ENCODE results near the gene PDGFD. TPM values are rescaled to one million over a fixed set of nuclear protein-coding genes. Genes with fewer than 3 reads are reported as not detected.

PDGFD gene
- total RNA-seq, 4 donors from 2014 or later = 26.0 to 72.4 (median 29.6) TPM

GRCh38 chr11:103881584-103881983 lies 282.4 kb downstream of the PDGFD start:
- H3K27ac ChIP-seq = no peak overlapping the region
- no peaks in the 10 kb centered on the region for H3K36me3 ChIP-seq
- peaks cover 0 to 6% (median 0%) of the 10 kb centered on the region in 4 donors for H3K4me1 ChIP-seq
- 68 to 72% methylated on average over 1 of the region's 1 CpG for WGBS, 2 donors
- DNase-seq (ENCODE audit: low spot score in 2 of 2) = no peak
- TF ChIP-seq CTCF (IDR thresholded peaks at IDR 0.05) (no peak), EP300 (IDR thresholded peaks at IDR 0.05) (peak in 1 of 2 donors; percentile 19)
- H3K4me3 ChIP-seq = no peak overlapping the region
- H3K27me3 ChIP-seq = no peaks in the 10 kb centered on the region
- H3K9me3 ChIP-seq = no peaks in the 10 kb centered on the region

- Histone ChIP-seq H3K4me3 (no peak overlapping the region), H3K27ac (no peak overlapping the region), H3K4me1 (peaks cover 0 to 6% (median 0%) of the 10 kb centered on the region in 4 donors), H3K36me3 (no peaks in the 10 kb centered on the region), H3K9me3 (no peaks in the 10 kb centered on the region), H3K27me3 (no peaks in the 10 kb centered on the region)
- no peak for DNase-seq (ENCODE audit: low spot score in 2 of 2)
- 94% methylated on average over 4 of the region's 4 CpGs for WGBS, 2 donors
- TF ChIP-seq CTCF (IDR thresholded peaks at IDR 0.05) (no peak), EP300 (IDR thresholded peaks at IDR 0.05) (no peak), POLR2A (IDR thresholded peaks at IDR 0.05) (no peak)
These were observed 283.0 kb downstream of the PDGFD start for GRCh38 chr11:103880968-103881367.

GRCh38 chr11:103878646-103879045 lies 285.3 kb downstream of the PDGFD start:
- TF ChIP-seq EP300 (IDR thresholded peaks at IDR 0.05) (peak in 1 of 2 donors; percentile 68), CTCF (IDR thresholded peaks at IDR 0.05) (no peak), POLR2A (IDR thresholded peaks at IDR 0.05) (no peak)
- Histone ChIP-seq H3K27me3 (no peaks in the 10 kb centered on the region), H3K27ac (no peak overlapping the region), H3K9me3 (no peaks in the 10 kb centered on the region), H3K4me1 (peaks cover 0 to 6% (median 0%) of the 10 kb centered on the region in 4 donors), H3K4me3 (no peak overlapping the region), H3K36me3 (no peaks in the 10 kb centered on the region)
- DNase-seq (ENCODE audit: low spot score in 2 of 2) = peak in 1 of 2 donors; percentile 16

- DNase-seq (ENCODE audit: low spot score in 2 of 2) = no peak
- no peak for TF ChIP-seq POLR2A (IDR thresholded peaks at IDR 0.05)
- no peak for TF ChIP-seq CTCF (IDR thresholded peaks at IDR 0.05)
- no peak for TF ChIP-seq EP300 (IDR thresholded peaks at IDR 0.05)
- Histone ChIP-seq H3K27me3 (no peaks in the 10 kb centered on the region), H3K4me1 (peaks cover 0 to 6% (median 0%) of the 10 kb centered on the region in 4 donors), H3K36me3 (no peaks in the 10 kb centered on the region), H3K4me3 (no peak overlapping the region), H3K27ac (no peak overlapping the region), H3K9me3 (no peaks in the 10 kb centered on the region)
These were observed 286.7 kb downstream of the PDGFD start for GRCh38 chr11:103877221-103877620.

- no peak for TF ChIP-seq POLR2A (IDR thresholded peaks at IDR 0.05)
- no peak for TF ChIP-seq EP300 (IDR thresholded peaks at IDR 0.05)
- TF ChIP-seq CTCF (IDR thresholded peaks at IDR 0.05) = no peak
- Histone ChIP-seq H3K27ac (no peak overlapping the region), H3K4me1 (peaks cover 0 to 4% (median 0%) of the 10 kb centered on the region in 4 donors), H3K27me3 (no peaks in the 10 kb centered on the region), H3K36me3 (no peaks in the 10 kb centered on the region), H3K4me3 (no peak overlapping the region), H3K9me3 (no peaks in the 10 kb centered on the region)
- DNase-seq (ENCODE audit: low spot score in 2 of 2) = no peak
- WGBS, 2 donors = 88 to 92% methylated on average over 2 of the region's 2 CpGs
These were observed 288.0 kb downstream of the PDGFD start for GRCh38 chr11:103875855-103876510.

Data from tibial nerve (tissue), 4 donors.